IMR-90 (cell line): ENCODE measurements around the gene AMPD2. TPM values are rescaled to one million over a fixed set of nuclear protein-coding genes. Genes with fewer than 3 reads are reported as not detected.

ENCODE experiments used
- ATAC-seq: fragments of 200-7000 bp; cut with Tn5 transposase; 2 replicates; pipeline ENCODE4 v1.9.1; 2020; ENCODE audit warnings: low read depth, mild to moderate bottlenecking, moderate library complexity
- BruUV-seq: library from RNA; stranded (reverse); fragments of 400-500 nt; replicated peaks from 2 replicates; lab custom pipeline; 2021; lab: Mats Ljungman, UMichigan
- CTCF ChIA-PET: fragments of 300-600 bp; formaldehyde crosslinking; extraction: SDS; loops from one replicate; lab custom pipeline; 2021; ENCODE audit warnings: antibody characterized with exemption; lab: Yijun Ruan, JAX
- POLR2A ChIA-PET: fragments of 300-600 bp; sonication (Branson Sonifier 250); formaldehyde crosslinking; loops from one replicate; lab custom pipeline; 2022; ENCODE audit warnings: antibody characterized with exemption; ENCODE audit not compliant: unreplicated experiment; lab: Charles Lee
- DNase-seq: peaks from one replicate; pipeline ENCODE4 v3.0.0; 2013
- H2AFZ ChIP-seq: replicated peaks from 2 replicates; pipeline ENCODE3; 2013; ENCODE audit warnings: low read length, mild to moderate bottlenecking; ENCODE audit not compliant: poor library complexity
- H2AK5ac ChIP-seq: 2 replicates; pipeline ENCODE4 v1.6.1; 2013; ENCODE audit warnings: low read depth, low read length, inconsistent platforms
- H2AK9ac ChIP-seq: replicated peaks from 2 replicates; pipeline ENCODE3; 2013; ENCODE audit warnings: mild to moderate bottlenecking, low read depth, low read length, moderate library complexity; ENCODE audit not compliant: poor library complexity
- H2BK120ac ChIP-seq: 2 replicates; pipeline ENCODE4 v1.6.1; 2013; ENCODE audit warnings: low read depth, low read length, inconsistent platforms
- H2BK15ac ChIP-seq: 3 replicates; pipeline ENCODE4 v1.6.1; 2013; ENCODE audit warnings: low read depth, low read length, inconsistent platforms
- H2BK20ac ChIP-seq: 2 replicates; pipeline ENCODE4 v1.6.1; 2013; ENCODE audit warnings: low read depth, mild to moderate bottlenecking, inconsistent platforms, low read length, moderate library complexity
- H2BK5ac ChIP-seq: 2 replicates; pipeline ENCODE4 v1.6.1; 2013; ENCODE audit warnings: mild to moderate bottlenecking, low read depth, low read length, inconsistent platforms; ENCODE audit not compliant: poor library complexity, severe bottlenecking
- H3K14ac ChIP-seq: replicated peaks from 2 replicates; pipeline ENCODE4 v1.6.1; 2013; ENCODE audit warnings: low read depth, low read length, inconsistent platforms
- H3K18ac ChIP-seq: 2 replicates; pipeline ENCODE4 v1.6.1; 2013; ENCODE audit warnings: low read depth, low read length, control low read depth
- H3K23ac ChIP-seq: 2 replicates; pipeline ENCODE4 v1.6.1; 2013; ENCODE audit warnings: low read depth, low read length, inconsistent platforms
- H3K27ac ChIP-seq: 2 replicates; pipeline ENCODE4 v1.5.1; 2013; ENCODE audit warnings: mild to moderate bottlenecking, control low read depth, low read length; ENCODE audit not compliant: insufficient read depth
- H3K27me3 ChIP-seq: 2 replicates; pipeline ENCODE4 v1.6.1; 2013; ENCODE audit warnings: low read length; ENCODE audit not compliant: control insufficient read depth, insufficient read depth
- H3K36me3 ChIP-seq: 2 replicates; pipeline ENCODE4 v1.6.1; 2013; ENCODE audit warnings: low read length, mixed read lengths; ENCODE audit not compliant: control insufficient read depth, insufficient read depth
- H3K4ac ChIP-seq: 2 replicates; pipeline ENCODE4 v1.6.1; 2013; ENCODE audit warnings: low read depth, low read length, inconsistent platforms
- H3K4me1 ChIP-seq: 2 replicates; pipeline ENCODE4 v1.6.1; 2013; ENCODE audit warnings: low read length, mixed read lengths; ENCODE audit not compliant: control insufficient read depth, insufficient read depth
- H3K4me2 ChIP-seq: 2 replicates; pipeline ENCODE4 v1.6.1; 2013; ENCODE audit warnings: low read depth, mild to moderate bottlenecking, control low read depth, low read length, moderate library complexity
- H3K4me3 ChIP-seq: 2 replicates; pipeline ENCODE4 v1.5.1; 2013; ENCODE audit warnings: low read depth, mild to moderate bottlenecking, control low read depth, low read length, moderate library complexity; ENCODE audit not compliant: insufficient read depth
- H3K56ac ChIP-seq: 2 replicates; pipeline ENCODE4 v1.6.1; 2013; ENCODE audit warnings: low read length, inconsistent platforms; ENCODE audit not compliant: insufficient read depth; ENCODE audit errors: extremely low read depth
- H3K79me1 ChIP-seq, 2 experiments: 2 replicates each; pipeline ENCODE4 v1.6.1; 2013; ENCODE audit warnings: low read length in 2 of 2, inconsistent platforms in 1 of 2, low read depth in 1 of 2
- H3K9ac ChIP-seq: 2 replicates; pipeline ENCODE4 v1.6.1; 2013; ENCODE audit warnings: low read depth, low read length, control low read depth
- H3K9me1 ChIP-seq: 2 replicates; pipeline ENCODE4 v1.6.1; 2013; ENCODE audit warnings: low read length, inconsistent platforms; ENCODE audit not compliant: insufficient read depth
- H3K9me3 ChIP-seq: 2 replicates; pipeline ENCODE4 v1.6.1; 2013; ENCODE audit warnings: low read length; ENCODE audit not compliant: control insufficient read depth, insufficient read depth
- H4K20me1 ChIP-seq: 2 replicates; pipeline ENCODE4 v1.6.1; 2013; ENCODE audit warnings: low read length, inconsistent platforms; ENCODE audit not compliant: insufficient read depth
- H4K5ac ChIP-seq: 2 replicates; pipeline ENCODE4 v1.6.1; 2013; ENCODE audit warnings: mild to moderate bottlenecking, low read depth, low read length, control low read depth
- H4K8ac ChIP-seq, 2 experiments: 2 replicates each; pipeline ENCODE4 v1.6.1; 2013; ENCODE audit warnings: low read depth in 2 of 2, low read length in 2 of 2, control low read depth in 1 of 2, inconsistent platforms in 1 of 2
- H4K91ac ChIP-seq: 2 replicates; pipeline ENCODE4 v1.6.1; 2013; ENCODE audit warnings: low read depth, low read length, inconsistent platforms; ENCODE audit not compliant: insufficient read depth
- BHLHE40 ChIP-seq: fragments of 150-350 bp; IDR thresholded peaks from 2 replicates; pipeline ENCODE4 v1.6.1; 2016; ENCODE audit warnings: mild to moderate bottlenecking, low read depth, low read length
- NFE2L2 ChIP-seq: fragments of 150-350 bp; IDR thresholded peaks from 2 replicates; pipeline ENCODE4 v1.6.1; 2016; ENCODE audit warnings: low read depth, mild to moderate bottlenecking, low read length
- RFX5 ChIP-seq: IDR thresholded peaks from 2 replicates; pipeline ENCODE4 v1.8.0; 2012; ENCODE audit warnings: low read depth, mild to moderate bottlenecking, low read length, moderate library complexity
- USF2 ChIP-seq: fragments of 150-350 bp; IDR thresholded peaks from 2 replicates; pipeline ENCODE4 v1.6.1; 2017; ENCODE audit warnings: mild to moderate bottlenecking, antibody characterized with exemption, low read length, low read depth
- WGBS, 2 experiments: methylation state at CpG; one replicate each; pipeline versions ENCODE4 v1.1.5 to v1.1.7; 2013; ENCODE audit warnings: missing lambda C conversion rate in 2 of 2; ENCODE audit not compliant: insufficient read length in 1 of 2; ENCODE audit errors: extremely low coverage in 2 of 2; 5-methylcytosine and 5-hydroxymethylcytosine counted together
- dilution Hi-C: fragments of 300-500 bp; cut with HindIII; formaldehyde crosslinking; loops from one replicate; pipeline ENCODE4 v1.14.3; 2018; ENCODE audit warnings: low sequenced_read_pairs; ENCODE audit not compliant: unreplicated experiment
- in situ Hi-C: fragments of 300-500 bp; cut with MboI; formaldehyde crosslinking; loops from 3 replicates; pipeline ENCODE4 v1.14.3; 2019; ENCODE audit warnings: low sequenced_read_pairs, inconsistent platforms, mixed read lengths
- intact Hi-C: fragments of 100-400 bp; cut with micrococcal nuclease; formaldehyde crosslinking; loops from 2 replicates; pipeline ENCODE4 v1.10.0; 2022
- polyA plus RNA-seq, 3 experiments: library from polyadenylated mRNA; depleted of rRNA; stranded (reverse); fragments of >200 nt; gene quantifications; 2 replicates each; pipeline ENCODE4 v1.2.3, GENCODE V29; 2012; ENCODE audit warnings: low replicate concordance in 1 of 3
- total RNA-seq: library from RNA; depleted of rRNA; stranded (reverse); fragments of >200 nt; gene quantifications from 2 replicates; pipeline ENCODE4 v1.2.3, GENCODE V29; 2012

The AMPD2 gene
- total and polyA plus RNA-seq, 2 of the 4 experiments (the other 2 are of a cell fraction): 61.5 to 103 TPM

GRCh38 chr1:109642626-109643025 is 23.0 kb downstream of the AMPD2 start:
- H4K8ac ChIP-seq: no peak overlapping the region
- POLR2A ChIA-PET: no interaction called here
- no peak overlapping the region for H3K4ac ChIP-seq
- ATAC-seq (peak; percentile 18; the same call in 1 of the 2 replicates), DNase-seq (peak; percentile 68)
- dilution Hi-C loops: no loop called here
- H2BK5ac ChIP-seq: no peak overlapping the region
- WGBS, 2 experiments: no CpG with 5 or more reads among the region's 3 CpGs
- H3K4me1 ChIP-seq: peaks cover 11% of the 10 kb centered on the region
- no peak for TF ChIP-seq RFX5
- TF ChIP-seq BHLHE40: peak; percentile 57; the same call in 1 of the 2 replicates
- TF ChIP-seq NFE2L2: no peak
- TF ChIP-seq USF2: peak; percentile 87
- no peak overlapping the region for H2BK15ac ChIP-seq
- no peak overlapping the region for H2AK9ac ChIP-seq
- H4K5ac ChIP-seq: no peak overlapping the region
- no peak overlapping the region for H3K18ac ChIP-seq
- H3K36me3 ChIP-seq: no peaks in the 10 kb centered on the region
- no peak overlapping the region for H3K14ac ChIP-seq
- CTCF ChIA-PET: interaction anchor here (0.7 to 1.6 kb wide), 5 partner anchors 96 to 342 kb away, joined by 3 to 6 read pairs (median 3); partner anchors contain the start of gene AHCYL1
- H3K9me1 ChIP-seq: peaks cover 4% of the 10 kb centered on the region
- H3K4me2 ChIP-seq: no peak overlapping the region
- H3K27me3 ChIP-seq: no peaks in the 10 kb centered on the region
- no peaks in the 10 kb centered on the region for H4K20me1 ChIP-seq
- H3K9me3 ChIP-seq: no peaks in the 10 kb centered on the region; the same call in 1 of the 2 replicates
- no peak overlapping the region for H4K91ac ChIP-seq
- H3K79me1 ChIP-seq: no peaks in the 10 kb centered on the region
- no peak overlapping the region for H2BK20ac ChIP-seq
- no peak overlapping the region for H3K9ac ChIP-seq
- in situ Hi-C loops: loop anchor here (5.0 to 10.0 kb wide), 3 partner anchors 130 to 340 kb away; partner anchors contain the start of genes AHCYL1 and CSF1
- H2AFZ ChIP-seq: no peak overlapping the region
- no peak overlapping the region for H2AK5ac ChIP-seq
- no peak overlapping the region for H2BK120ac ChIP-seq
- H3K56ac ChIP-seq: no peak overlapping the region
- no peak overlapping the region for H3K23ac ChIP-seq
- H3K27ac ChIP-seq: no peak overlapping the region
- intact Hi-C loops: loop anchor here (1.0 kb wide), 1 partner anchor 131 kb away; no protein-coding TSS in a partner anchor
- no TSS peak for BruUV-seq
- no peak overlapping the region for H3K4me3 ChIP-seq
